ENCODE data around the gene SUPT4H1.

- TF ChIP-seq CTCF (IDR thresholded peaks at IDR 0.05) (no peak), POLR2A (IDR thresholded peaks at IDR 0.05) (no peak)
These were observed 819 bp downstream of the SUPT4H1 start for GRCh38 chr17:58351182-58351581.

Data from thyroid gland (tissue), 4 donors.